HEK293 (cell line): ENCODE results near the gene RETN.
A peak's percentile ranks its signal among the peaks of the same experiment; 100 is the strongest.

Experiments
- CTCF ChIA-PET: fragments of 350-600 bp; formaldehyde crosslinking; extraction: SDS; loops from one replicate; lab custom pipeline; 2021; ENCODE audit warnings: antibody characterized with exemption; lab: Yijun Ruan, JAX
- POLR2A ChIA-PET: fragments of 300-600 bp; formaldehyde crosslinking; extraction: SDS; loops from one replicate; lab custom pipeline; 2020; ENCODE audit warnings: antibody characterized with exemption, inconsistent platforms; lab: Yijun Ruan, JAX
- H3K27ac ChIP-seq: fragments of 200-500 bp; sonication (Bioruptor generic); 2 replicates; pipeline ENCODE4 v1.5.1; 2014; ENCODE audit warnings: low read depth, low read length, control low read depth, inconsistent platforms; ENCODE audit errors: extremely low read depth
- H3K36me3 ChIP-seq, 2 experiments: fragments of 200-500 bp in 1 of 2; sonication (Bioruptor generic) in 1 of 2; 1 replicate in 1 of 2; 2 replicates in 1 of 2; pipeline ENCODE4 v1.5.1; 2014 to 2017; ENCODE audit warnings: inconsistent platforms in 2 of 2, low read length in 2 of 2; ENCODE audit not compliant: control insufficient read depth in 2 of 2, insufficient read depth in 1 of 2
- H3K4me1 ChIP-seq: fragments of 200-500 bp; sonication (Bioruptor generic); 2 replicates; pipeline ENCODE4 v1.5.1; 2014; ENCODE audit warnings: mild to moderate bottlenecking, low read length, inconsistent platforms; ENCODE audit not compliant: control insufficient read depth, insufficient read depth
- H3K4me3 ChIP-seq: 2 replicates; pipeline ENCODE4 v1.5.1; 2011; ENCODE audit warnings: low read depth, mild to moderate bottlenecking, control low read depth, low read length, moderate library complexity
- H3K9me3 ChIP-seq: fragments of 200-500 bp; sonication (Bioruptor generic); 2 replicates; pipeline ENCODE4 v1.5.1; 2014; ENCODE audit warnings: low read depth, low read length, inconsistent platforms; ENCODE audit not compliant: control insufficient read depth, insufficient read depth
- EGR2 ChIP-seq: fragments of 450-650 bp; formaldehyde crosslinking; IDR thresholded peaks from 2 replicates; pipeline ENCODE4 v1.5.1; 2016; ENCODE audit warnings: low read depth, missing biosample characterization, missing genetic modification characterization
- GLIS1 ChIP-seq: fragments of 450-650 bp; formaldehyde crosslinking; IDR thresholded peaks from 2 replicates; pipeline ENCODE4 v1.5.1; 2016; ENCODE audit warnings: missing biosample characterization, missing genetic modification characterization
- KLF9 ChIP-seq: fragments of 450-650 bp; formaldehyde crosslinking; IDR thresholded peaks from 2 replicates; pipeline ENCODE4 v1.5.1; 2016; ENCODE audit warnings: missing biosample characterization, missing genetic modification characterization, low read depth
- SCRT2 ChIP-seq: fragments of 450-650 bp; formaldehyde crosslinking; IDR thresholded peaks from 2 replicates; pipeline ENCODE4 v1.5.1; 2016; ENCODE audit warnings: missing biosample characterization, missing genetic modification characterization
- SP2 ChIP-seq: fragments of 450-650 bp; formaldehyde crosslinking; IDR thresholded peaks from 2 replicates; pipeline ENCODE4 v1.5.1; 2016; ENCODE audit warnings: missing biosample characterization, missing genetic modification characterization
- SP3 ChIP-seq: fragments of 450-650 bp; formaldehyde crosslinking; IDR thresholded peaks from 2 replicates; pipeline ENCODE4 v1.5.1; 2016; ENCODE audit warnings: missing biosample characterization, missing genetic modification characterization
- ZBTB20 ChIP-seq: fragments of 450-650 bp; formaldehyde crosslinking; IDR thresholded peaks from 2 replicates; pipeline ENCODE4 v1.5.1; 2016; ENCODE audit warnings: missing biosample characterization, missing genetic modification characterization
- ZBTB8A ChIP-seq: fragments of 450-650 bp; formaldehyde crosslinking; IDR thresholded peaks from 2 replicates; pipeline ENCODE4 v1.5.1; 2016; ENCODE audit warnings: missing biosample characterization, missing genetic modification characterization
- ZFP3 ChIP-seq: fragments of 450-650 bp; formaldehyde crosslinking; IDR thresholded peaks from 2 replicates; pipeline ENCODE4 v1.5.1; 2016; ENCODE audit warnings: low read depth, missing biosample characterization, missing genetic modification characterization
- ZNF132 ChIP-seq: fragments of 450-650 bp; formaldehyde crosslinking; IDR thresholded peaks from 2 replicates; pipeline ENCODE4 v1.5.1; 2017; ENCODE audit warnings: missing biosample characterization, missing genetic modification characterization, borderline replicate concordance
- ZNF37A ChIP-seq: fragments of 450-650 bp; IDR thresholded peaks from 2 replicates; pipeline ENCODE4 v1.5.1; 2018; ENCODE audit warnings: missing biosample characterization, missing genetic modification characterization
- ZNF501 ChIP-seq: fragments of 450-650 bp; formaldehyde crosslinking; IDR thresholded peaks from 2 replicates; pipeline ENCODE4 v1.5.1; 2016; ENCODE audit warnings: missing biosample characterization, missing genetic modification characterization
- ZNF621 ChIP-seq: fragments of 450-650 bp; formaldehyde crosslinking; IDR thresholded peaks from 2 replicates; pipeline ENCODE4 v1.5.1; 2017; ENCODE audit warnings: missing biosample characterization, missing genetic modification characterization
- ZNF623 ChIP-seq: fragments of 450-650 bp; formaldehyde crosslinking; IDR thresholded peaks from 2 replicates; pipeline ENCODE4 v1.5.1; 2016; ENCODE audit warnings: missing biosample characterization, missing genetic modification characterization
- ZSCAN23 ChIP-seq: fragments of 450-650 bp; formaldehyde crosslinking; IDR thresholded peaks from 2 replicates; pipeline ENCODE4 v1.5.1; 2016; ENCODE audit warnings: missing biosample characterization, missing genetic modification characterization
- TF ChIP-seq, protein P1 (sequence below): fragments of 450-650 bp; formaldehyde crosslinking; IDR thresholded peaks from 2 replicates; pipeline ENCODE4 v1.5.1; 2017; ENCODE audit warnings: missing biosample characterization, missing genetic modification characterization
- TF ChIP-seq, protein P2 (sequence below): fragments of 450-650 bp; formaldehyde crosslinking; optimal IDR thresholded peaks from 2 replicates; pipeline ENCODE3; 2016; ENCODE audit warnings: missing biosample characterization, mild to moderate bottlenecking, missing genetic modification characterization
- TF ChIP-seq, protein P3 (sequence below): fragments of 450-650 bp; formaldehyde crosslinking; IDR thresholded peaks from 2 replicates; pipeline ENCODE4 v1.5.1; 2016; ENCODE audit warnings: missing biosample characterization, missing genetic modification characterization
- TF ChIP-seq, protein P4 (sequence below): sonication (generic); formaldehyde crosslinking; IDR thresholded peaks from 2 replicates; pipeline ENCODE4 v1.8.1; 2022; ENCODE audit warnings: mild to moderate bottlenecking, moderate library complexity, missing genetic modification reagents
- TF ChIP-seq, protein P5 (sequence below): fragments of 450-650 bp; formaldehyde crosslinking; IDR thresholded peaks from 2 replicates; pipeline ENCODE4 v1.5.1; 2016; ENCODE audit warnings: missing biosample characterization, missing genetic modification characterization

Gene RETN

DNA sequence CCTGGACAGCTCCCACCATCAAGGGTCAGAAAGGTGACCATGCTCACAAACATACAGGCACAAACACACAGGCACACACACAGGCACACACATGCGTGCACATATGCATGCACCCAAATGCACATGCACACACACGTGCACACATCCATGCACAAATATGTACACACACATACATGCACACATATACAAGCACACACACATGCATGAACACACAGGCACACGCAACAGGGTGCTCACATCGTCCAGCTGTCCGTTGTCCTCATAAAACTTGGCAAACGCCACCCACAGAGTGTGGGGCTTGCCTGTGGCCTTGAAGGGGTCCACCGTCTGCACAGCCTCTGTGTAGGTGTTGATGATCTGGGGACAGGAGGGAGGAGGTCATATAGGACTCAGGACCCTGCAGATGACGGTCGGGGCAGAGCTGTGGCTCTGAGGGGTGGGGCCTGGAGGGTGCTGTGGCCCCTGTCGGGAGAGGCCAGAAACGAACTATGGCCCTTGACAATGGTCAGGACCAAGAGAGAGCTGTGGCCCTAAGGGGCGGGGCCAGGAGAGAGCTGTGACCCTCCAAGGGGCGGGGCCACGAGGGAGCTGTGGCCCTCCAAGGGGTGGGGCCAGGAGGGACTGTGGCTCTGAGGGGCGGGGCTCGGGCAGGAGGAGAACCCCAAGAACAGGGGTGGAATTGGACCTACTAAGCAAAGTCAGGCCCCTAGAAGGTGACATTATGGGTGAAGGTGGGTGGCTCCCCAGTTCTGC, 45.7 kb upstream of the RETN start:
- POLR2A ChIA-PET: interaction anchor here (0.9 to 1.8 kb wide), 2 partner anchors 14 to 17 kb away, joined by 4 to 6 read pairs; partner anchors contain the start of gene STXBP2
- Histone ChIP-seq H3K36me3 (peaks cover 0 to 89% of the 10 kb centered on the region in 2 experiments; a peak in 2 of 3 replicates), H3K4me3 (no peak overlapping the region), H3K9me3 (no peaks in the 10 kb centered on the region), H3K4me1 (no peaks in the 10 kb centered on the region; the same call in 1 of the 2 replicates), H3K27ac (no peak overlapping the region)
- CTCF ChIA-PET: interaction anchor here (0.6 to 1.7 kb wide), 2 partner anchors 22 to 54 kb away, joined by 3 to 7 read pairs; no protein-coding TSS in a partner anchor
- TF ChIP-seq KLF9 (tag by site-specific recombination) (0 out of 2 replicates have a peak, but pooled peaks have one; percentile 15), ZNF623 (no peak), SCRT2 (tag by site-specific recombination) (peak; percentile 52; the same call in 1 of the 2 replicates), SP3 (0 out of 2 replicates have a peak, but pooled peaks have one; percentile 11), SP2 (tag by site-specific recombination) (peak; percentile 54), ZNF37A (tag by site-specific recombination) (no peak), ZBTB8A (tag by site-specific recombination) (peak; percentile 67; the same call in 1 of the 2 replicates)
- TF ChIP-seq, protein P1, sequence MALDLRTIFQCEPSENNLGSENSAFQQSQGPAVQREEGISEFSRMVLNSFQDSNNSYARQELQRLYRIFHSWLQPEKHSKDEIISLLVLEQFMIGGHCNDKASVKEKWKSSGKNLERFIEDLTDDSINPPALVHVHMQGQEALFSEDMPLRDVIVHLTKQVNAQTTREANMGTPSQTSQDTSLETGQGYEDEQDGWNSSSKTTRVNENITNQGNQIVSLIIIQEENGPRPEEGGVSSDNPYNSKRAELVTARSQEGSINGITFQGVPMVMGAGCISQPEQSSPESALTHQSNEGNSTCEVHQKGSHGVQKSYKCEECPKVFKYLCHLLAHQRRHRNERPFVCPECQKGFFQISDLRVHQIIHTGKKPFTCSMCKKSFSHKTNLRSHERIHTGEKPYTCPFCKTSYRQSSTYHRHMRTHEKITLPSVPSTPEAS (tag by site-specific recombination): peak; percentile 62; the same call in 1 of the 2 replicates
- TF ChIP-seq, protein P2, sequence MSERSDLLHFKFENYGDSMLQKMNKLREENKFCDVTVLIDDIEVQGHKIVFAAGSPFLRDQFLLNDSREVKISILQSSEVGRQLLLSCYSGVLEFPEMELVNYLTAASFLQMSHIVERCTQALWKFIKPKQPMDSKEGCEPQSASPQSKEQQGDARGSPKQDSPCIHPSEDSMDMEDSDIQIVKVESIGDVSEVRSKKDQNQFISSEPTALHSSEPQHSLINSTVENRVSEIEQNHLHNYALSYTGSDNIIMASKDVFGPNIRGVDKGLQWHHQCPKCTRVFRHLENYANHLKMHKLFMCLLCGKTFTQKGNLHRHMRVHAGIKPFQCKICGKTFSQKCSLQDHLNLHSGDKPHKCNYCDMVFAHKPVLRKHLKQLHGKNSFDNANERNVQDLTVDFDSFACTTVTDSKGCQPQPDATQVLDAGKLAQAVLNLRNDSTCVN: peak; percentile 23

DNA sequence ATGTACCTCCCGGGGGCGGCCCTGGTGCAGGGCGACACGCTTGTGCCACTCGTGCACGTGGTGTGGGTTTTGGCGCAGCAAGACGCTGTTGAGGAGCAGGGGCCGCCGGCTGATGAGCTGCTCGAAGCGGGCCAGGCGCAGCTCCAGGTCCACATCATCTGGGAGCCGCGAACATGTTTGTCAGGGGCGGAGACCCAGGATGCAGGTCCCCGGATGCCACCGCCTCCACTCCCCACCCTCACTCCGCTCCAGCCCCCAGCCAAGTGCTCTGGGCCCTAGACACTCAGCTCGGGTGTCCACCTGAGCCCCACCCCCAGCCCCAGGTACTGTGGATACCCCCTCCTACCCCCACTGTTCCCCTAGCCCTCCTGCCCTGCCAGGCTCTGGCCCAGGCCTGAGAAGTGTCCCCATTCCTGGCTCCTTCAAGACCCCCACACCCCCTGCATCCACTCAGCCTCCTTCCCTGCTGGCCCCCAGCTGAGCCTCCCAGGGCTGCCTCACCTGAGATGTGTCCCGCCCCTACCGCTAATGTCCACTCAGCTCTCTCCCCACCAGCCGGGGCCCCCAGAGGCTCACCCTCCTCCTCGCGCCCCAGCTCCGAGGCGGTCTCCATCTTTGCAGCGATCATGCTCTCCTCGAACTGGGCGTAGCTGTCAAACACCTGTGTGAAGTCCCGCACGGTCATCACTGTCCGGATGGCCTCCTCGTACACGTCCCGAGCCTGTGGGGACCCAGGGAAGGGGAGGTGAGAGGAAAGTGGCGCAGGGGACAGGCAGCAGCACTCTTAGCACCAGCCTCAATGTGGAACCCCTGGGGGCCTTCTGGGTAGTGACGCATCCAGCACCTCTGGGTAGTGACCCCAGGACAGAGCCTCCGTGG, 44.9 kb upstream of the RETN start:
- TF ChIP-seq KLF9 (tag by site-specific recombination) (no peak), GLIS1 (tag by site-specific recombination) (peak; percentile 92)
- CTCF ChIA-PET: interaction anchor here (0.6 to 1.7 kb wide), 5 partner anchors 10 to 1153 kb away, joined by 3 to 7 read pairs (median 3); partner anchors contain the start of gene TRAPPC5
- Histone ChIP-seq H3K4me3 (no peak overlapping the region), H3K9me3 (no peaks in the 10 kb centered on the region), H3K36me3 (peaks cover 0 to 81% of the 10 kb centered on the region in 2 experiments; a peak in 2 of 3 replicates), H3K4me1 (no peaks in the 10 kb centered on the region; the same call in none of the 2 replicates), H3K27ac (no peak overlapping the region)
- POLR2A ChIA-PET: interaction anchor here (0.8 to 1.8 kb wide), 2 partner anchors 14 to 37 kb away, joined by 3 to 6 read pairs; partner anchors contain the start of gene STXBP2

DNA sequence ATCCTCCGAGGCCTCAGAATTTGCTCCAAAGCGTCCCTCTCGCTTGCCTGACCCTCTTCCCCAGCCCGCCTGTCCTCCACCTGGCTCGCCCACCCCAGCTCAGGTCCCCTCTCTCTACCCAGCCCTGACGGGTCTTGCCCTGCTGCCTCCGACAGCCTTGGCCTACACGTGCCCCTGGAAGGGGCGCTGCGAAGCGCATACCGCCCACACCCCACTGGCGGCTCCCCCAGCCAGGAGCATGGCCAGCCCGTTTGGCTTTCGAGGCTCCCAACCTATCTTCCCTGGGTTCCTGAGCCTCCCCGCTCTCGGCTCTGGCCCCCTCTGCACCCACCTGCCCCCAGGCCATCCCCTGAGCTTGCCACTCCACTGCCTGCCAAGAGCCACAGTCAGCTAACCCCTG, 44.0 kb upstream of the RETN start:
- Histone ChIP-seq H3K27ac (no peak overlapping the region), H3K36me3 (peaks cover 0 to 75% of the 10 kb centered on the region in 2 experiments; a peak in 2 of 3 replicates), H3K9me3 (no peaks in the 10 kb centered on the region), H3K4me1 (no peaks in the 10 kb centered on the region; the same call in 1 of the 2 replicates), H3K4me3 (no peak overlapping the region)
- ChIA-PET POLR2A (interaction anchor here (0.8 to 1.8 kb wide), 2 partner anchors 9 to 13 kb away, joined by 3 to 6 read pairs; partner anchors contain the start of genes PCP2 and STXBP2), CTCF (no interaction called here)
- TF ChIP-seq ZNF132 (no peak), EGR2 (tag by site-specific recombination) (no peak), ZNF621 (no peak), ZBTB20 (tag by site-specific recombination) (no peak), ZNF501 (tag by site-specific recombination) (no peak), ZFP3 (no peak), ZSCAN23 (tag by site-specific recombination) (no peak)
- TF ChIP-seq, protein P3, sequence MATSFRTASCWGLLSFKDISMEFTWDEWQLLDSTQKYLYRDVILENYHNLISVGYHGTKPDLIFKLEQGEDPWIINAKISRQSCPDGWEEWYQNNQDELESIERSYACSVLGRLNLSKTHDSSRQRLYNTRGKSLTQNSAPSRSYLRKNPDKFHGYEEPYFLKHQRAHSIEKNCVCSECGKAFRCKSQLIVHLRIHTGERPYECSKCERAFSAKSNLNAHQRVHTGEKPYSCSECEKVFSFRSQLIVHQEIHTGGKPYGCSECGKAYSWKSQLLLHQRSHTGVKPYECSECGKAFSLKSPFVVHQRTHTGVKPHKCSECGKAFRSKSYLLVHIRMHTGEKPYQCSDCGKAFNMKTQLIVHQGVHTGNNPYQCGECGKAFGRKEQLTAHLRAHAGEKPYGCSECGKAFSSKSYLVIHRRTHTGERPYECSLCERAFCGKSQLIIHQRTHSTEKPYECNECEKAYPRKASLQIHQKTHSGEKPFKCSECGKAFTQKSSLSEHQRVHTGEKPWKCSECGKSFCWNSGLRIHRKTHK: no peak
- TF ChIP-seq, protein P1 (tag by site-specific recombination): no peak
- TF ChIP-seq, protein P4, sequence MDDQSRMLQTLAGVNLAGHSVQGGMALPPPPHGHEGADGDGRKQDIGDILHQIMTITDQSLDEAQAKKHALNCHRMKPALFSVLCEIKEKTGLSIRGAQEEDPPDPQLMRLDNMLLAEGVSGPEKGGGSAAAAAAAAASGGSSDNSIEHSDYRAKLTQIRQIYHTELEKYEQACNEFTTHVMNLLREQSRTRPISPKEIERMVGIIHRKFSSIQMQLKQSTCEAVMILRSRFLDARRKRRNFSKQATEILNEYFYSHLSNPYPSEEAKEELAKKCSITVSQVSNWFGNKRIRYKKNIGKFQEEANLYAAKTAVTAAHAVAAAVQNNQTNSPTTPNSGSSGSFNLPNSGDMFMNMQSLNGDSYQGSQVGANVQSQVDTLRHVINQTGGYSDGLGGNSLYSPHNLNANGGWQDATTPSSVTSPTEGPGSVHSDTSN: no peak
- TF ChIP-seq, protein P5, sequence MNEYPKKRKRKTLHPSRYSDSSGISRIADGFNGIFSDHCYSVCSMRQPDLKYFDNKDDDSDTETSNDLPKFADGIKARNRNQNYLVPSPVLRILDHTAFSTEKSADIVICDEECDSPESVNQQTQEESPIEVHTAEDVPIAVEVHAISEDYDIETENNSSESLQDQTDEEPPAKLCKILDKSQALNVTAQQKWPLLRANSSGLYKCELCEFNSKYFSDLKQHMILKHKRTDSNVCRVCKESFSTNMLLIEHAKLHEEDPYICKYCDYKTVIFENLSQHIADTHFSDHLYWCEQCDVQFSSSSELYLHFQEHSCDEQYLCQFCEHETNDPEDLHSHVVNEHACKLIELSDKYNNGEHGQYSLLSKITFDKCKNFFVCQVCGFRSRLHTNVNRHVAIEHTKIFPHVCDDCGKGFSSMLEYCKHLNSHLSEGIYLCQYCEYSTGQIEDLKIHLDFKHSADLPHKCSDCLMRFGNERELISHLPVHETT (tag by site-specific recombination): no peak
